HG03139 (cell line): ENCODE measurements around the gene TMEM9.

Source experiments
- ATAC-seq: cut with Tn5 transposase; IDR thresholded peaks from one replicate; pipeline ENCODE4 v1.9.1; 2021; ENCODE audit not compliant: unreplicated experiment

Gene TMEM9

GRCh38 chr1:201154389-201155165 lies at the start of gene TMEM9:
TMEM9 (minus strand) TSS chr1:201154474; CDS start chr1:201153923, 551 bp downstream.
- peak; percentile 98 for ATAC-seq

GRCh38 chr1:201198598-201198997 lies 44.3 kb upstream of the TMEM9 start:
- ATAC-seq, result no peak

- no peak for ATAC-seq
These were observed 39.8 kb upstream of the TMEM9 start for GRCh38 chr1:201194046-201194445.

- no peak for ATAC-seq
These were observed 38.1 kb upstream of the TMEM9 start for GRCh38 chr1:201192261-201192788.

- no peak for ATAC-seq
These were observed 37.5 kb upstream of the TMEM9 start for GRCh38 chr1:201191653-201192260.

- ATAC-seq, result no peak
These were observed 36.4 kb upstream of the TMEM9 start, which contains the start of gene IGFN1 for GRCh38 chr1:201190624-201191051. IGFN1 (plus strand) TSS chr1:201190824; CDS start chr1:201193294, 2,470 bp downstream.

- no peak for ATAC-seq
These were observed 35.7 kb upstream of the TMEM9 start for GRCh38 chr1:201190005-201190404.

GRCh38 chr1:201189085-201189484 lies 34.8 kb upstream of the TMEM9 start:
- no peak for ATAC-seq

- no peak for ATAC-seq
These were observed 31.9 kb upstream of the TMEM9 start for GRCh38 chr1:201186192-201186591.

- ATAC-seq, result no peak
These were observed 31.4 kb upstream of the TMEM9 start for GRCh38 chr1:201185527-201186128.

- ATAC-seq, result no peak
These were observed 30.8 kb upstream of the TMEM9 start for GRCh38 chr1:201185123-201185453.

- ATAC-seq, result no peak
These were observed 30.2 kb upstream of the TMEM9 start for GRCh38 chr1:201184307-201185122.

- no peak for ATAC-seq
These were observed 29.5 kb upstream of the TMEM9 start for GRCh38 chr1:201183753-201184152.

- ATAC-seq, result no peak
These were observed 28.9 kb upstream of the TMEM9 start for GRCh38 chr1:201183209-201183608.

GRCh38 chr1:201181726-201182125 lies 27.5 kb upstream of the TMEM9 start:
- no peak for ATAC-seq

GRCh38 chr1:201181323-201181722 lies 27.0 kb upstream of the TMEM9 start:
- no peak for ATAC-seq

GRCh38 chr1:201180901-201181300 lies 26.6 kb upstream of the TMEM9 start:
- no peak for ATAC-seq

- no peak for ATAC-seq
These were observed 25.9 kb upstream of the TMEM9 start for GRCh38 chr1:201180141-201180540.

GRCh38 chr1:201178718-201179117 lies 24.4 kb upstream of the TMEM9 start:
- ATAC-seq, result no peak

GRCh38 chr1:201176940-201177339 lies 22.7 kb upstream of the TMEM9 start:
- no peak for ATAC-seq
